Mucosa of descending colon (tissue), 3 donors: Measurements from ENCODE around the gene DYRK1A. TPM values are rescaled to one million over a fixed set of nuclear protein-coding genes. Genes with fewer than 3 reads are reported as not detected.

Source experiments
- ATAC-seq: fragments of 200-7000 bp; cut with Tn5 transposase; one replicate; pipeline ENCODE4 v1.9.1; 2020; ENCODE audit warnings: mild to moderate bottlenecking, moderate library complexity
- DNase-seq, 3 donors: peaks; one replicate each; pipeline ENCODE4 v3.0.0-alpha.2; 2020
- H3K36me3 ChIP-seq: fragments of 200-600 bp; one replicate; pipeline ENCODE4 v1.8.0; 2021; ENCODE audit warnings: low read depth, mild to moderate bottlenecking
- H3K4me1 ChIP-seq: fragments of 200-600 bp; one replicate; pipeline ENCODE4 v1.8.0; 2021; ENCODE audit warnings: low read depth, mild to moderate bottlenecking
- H3K4me3 ChIP-seq: fragments of 200-600 bp; one replicate; pipeline ENCODE4 v1.8.0; 2021; ENCODE audit warnings: mild to moderate bottlenecking
- H3K9me3 ChIP-seq: fragments of 200-600 bp; one replicate; pipeline ENCODE4 v1.8.0; 2021; ENCODE audit warnings: mild to moderate bottlenecking
- intact Hi-C, 2 donors: fragments of 100-400 bp; cut with DNase I in 1 of 2; cut with micrococcal nuclease in 1 of 2; formaldehyde crosslinking; loops; one replicate each; pipeline versions ENCODE4 v1.11.0 to v1.11.1; 2022; cut with DNase I, micrococcal nuclease
- total RNA-seq, 3 donors: library from RNA; stranded (reverse); fragmentation: NEBNext Ultra II Directional in 2 of 3; extraction: Animal tissue kit (Norgen Biotek cat#: 25700) in 2 of 3; gene quantifications; one replicate each; pipeline versions ENCODE4 v1.2.1 to v1.2.4, GENCODE V29; 2021 to 2023
- TF ChIP-seq, protein P1 (sequence below): fragments of 200-600 bp; IDR thresholded peaks from one replicate; pipeline ENCODE4 v1.8.0; 2022; ENCODE audit warnings: antibody characterized with exemption, mild to moderate bottlenecking
- donor health status: DM: no; HTN: no; CAD: no; lungs with moderate emphysema.
- donor health status: DM: no; HTN: no; CAD: no.
- donor health status: DM: no; HTN: yes; CAD: no.

The DYRK1A gene
- total RNA-seq, 3 donors from 2014 or later = 61.2 to 76.5 (median 72.7) TPM

DNA sequence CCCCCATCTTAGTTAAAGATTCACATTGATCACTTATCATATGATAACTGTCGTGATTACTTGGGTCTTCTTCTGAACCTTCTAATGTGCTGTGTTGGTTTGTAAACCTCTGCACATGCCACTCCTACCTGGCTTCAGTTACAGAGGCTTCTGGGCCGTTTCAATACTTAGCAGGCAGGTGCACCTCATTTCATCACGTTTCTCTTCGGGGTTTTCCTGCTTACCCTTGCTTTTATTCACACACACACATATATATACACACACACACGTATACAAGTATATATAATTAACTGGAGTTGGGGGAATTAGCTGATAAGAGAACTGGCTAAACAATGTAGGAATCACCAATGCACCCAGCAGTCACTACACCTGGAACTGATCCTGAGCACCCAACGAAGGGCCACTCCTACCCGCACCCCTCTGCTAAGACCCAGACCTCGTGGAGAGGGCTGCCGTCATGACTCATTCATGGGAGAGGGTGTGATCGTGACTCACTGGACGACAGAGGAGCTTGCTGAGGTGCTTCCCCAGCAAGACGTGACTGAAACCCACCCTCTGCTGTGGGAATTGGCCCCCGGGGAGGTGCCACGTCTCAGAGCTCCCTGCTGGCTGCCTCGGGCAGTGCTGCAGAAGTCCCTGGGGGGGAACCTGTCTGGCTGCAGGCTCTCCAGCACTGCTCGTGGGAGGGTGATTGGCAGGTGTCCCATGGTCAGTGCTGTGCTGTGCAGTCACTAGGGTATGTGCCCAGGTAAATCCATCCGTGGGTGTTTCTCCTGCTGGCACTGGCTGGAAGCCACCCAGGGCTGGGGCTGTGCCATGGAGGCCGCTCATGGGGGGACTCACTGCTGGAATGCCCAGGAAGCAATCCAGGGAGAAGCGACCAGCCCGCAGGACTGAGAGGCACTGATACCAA is 166.6 kb downstream of the DYRK1A start:
- Histone ChIP-seq H3K36me3 (no peaks in the 10 kb centered on the region), H3K9me3 (no peaks in the 10 kb centered on the region), H3K4me1 (no peaks in the 10 kb centered on the region), H3K4me3 (no peak overlapping the region)
- DNase-seq (no peak), ATAC-seq (peak; percentile 73)
- TF ChIP-seq, protein P1, sequence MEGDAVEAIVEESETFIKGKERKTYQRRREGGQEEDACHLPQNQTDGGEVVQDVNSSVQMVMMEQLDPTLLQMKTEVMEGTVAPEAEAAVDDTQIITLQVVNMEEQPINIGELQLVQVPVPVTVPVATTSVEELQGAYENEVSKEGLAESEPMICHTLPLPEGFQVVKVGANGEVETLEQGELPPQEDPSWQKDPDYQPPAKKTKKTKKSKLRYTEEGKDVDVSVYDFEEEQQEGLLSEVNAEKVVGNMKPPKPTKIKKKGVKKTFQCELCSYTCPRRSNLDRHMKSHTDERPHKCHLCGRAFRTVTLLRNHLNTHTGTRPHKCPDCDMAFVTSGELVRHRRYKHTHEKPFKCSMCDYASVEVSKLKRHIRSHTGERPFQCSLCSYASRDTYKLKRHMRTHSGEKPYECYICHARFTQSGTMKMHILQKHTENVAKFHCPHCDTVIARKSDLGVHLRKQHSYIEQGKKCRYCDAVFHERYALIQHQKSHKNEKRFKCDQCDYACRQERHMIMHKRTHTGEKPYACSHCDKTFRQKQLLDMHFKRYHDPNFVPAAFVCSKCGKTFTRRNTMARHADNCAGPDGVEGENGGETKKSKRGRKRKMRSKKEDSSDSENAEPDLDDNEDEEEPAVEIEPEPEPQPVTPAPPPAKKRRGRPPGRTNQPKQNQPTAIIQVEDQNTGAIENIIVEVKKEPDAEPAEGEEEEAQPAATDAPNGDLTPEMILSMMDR = no peak
- intact Hi-C loops = no loop called here

DNA sequence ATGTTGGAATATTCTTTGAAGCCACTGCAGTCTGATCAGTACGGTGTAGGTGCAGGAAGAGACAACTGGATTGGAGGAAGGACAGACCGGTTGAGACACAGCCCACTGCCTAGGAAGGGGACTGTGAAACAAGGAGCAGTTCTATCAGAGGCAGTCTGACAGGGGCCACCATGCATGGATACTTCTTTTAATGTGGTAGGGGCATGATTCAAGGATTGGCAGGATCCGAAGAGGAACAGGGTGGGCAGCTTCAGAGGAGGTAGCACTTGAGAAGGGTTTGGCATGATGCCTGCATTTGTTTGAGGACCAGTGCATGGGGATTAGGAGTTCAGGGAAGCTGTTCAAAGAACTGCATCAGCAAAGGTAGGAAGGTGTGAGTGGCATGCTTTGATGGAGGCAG is 167.9 kb downstream of the DYRK1A start:
- H3K36me3 ChIP-seq = no peaks in the 10 kb centered on the region
- ATAC-seq (no peak), DNase-seq (no peak)
- H3K9me3 ChIP-seq = no peaks in the 10 kb centered on the region
- no peaks in the 10 kb centered on the region for H3K4me1 ChIP-seq
- H3K4me3 ChIP-seq = no peak overlapping the region
- intact Hi-C loops = no loop called here
- TF ChIP-seq, protein P1 = no peak

DNA sequence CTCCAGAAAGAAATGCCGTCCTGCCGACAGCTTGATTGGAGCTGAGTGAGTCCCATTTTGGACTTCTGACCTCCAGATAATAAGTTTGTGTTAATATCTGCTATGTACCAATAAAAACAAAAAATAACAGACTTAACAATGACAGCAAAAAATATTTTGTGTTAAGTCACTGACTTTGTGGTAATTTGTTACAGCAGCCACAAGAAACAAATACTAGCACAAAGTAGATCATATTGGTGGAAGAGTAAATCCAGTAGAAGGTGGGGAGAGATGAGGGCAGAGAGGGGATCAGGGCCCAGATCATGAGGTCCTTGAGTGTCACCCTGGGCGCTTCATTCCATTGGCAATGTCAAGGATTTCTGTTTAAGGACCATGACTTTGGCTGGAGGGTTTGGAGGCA is 168.6 kb downstream of the DYRK1A start:
- intact Hi-C loops = no loop called here
- TF ChIP-seq, protein P1 = no peak
- ATAC-seq (no peak), DNase-seq (no peak)
- Histone ChIP-seq H3K4me1 (no peaks in the 10 kb centered on the region), H3K9me3 (no peaks in the 10 kb centered on the region), H3K4me3 (no peak overlapping the region), H3K36me3 (no peaks in the 10 kb centered on the region)

DNA sequence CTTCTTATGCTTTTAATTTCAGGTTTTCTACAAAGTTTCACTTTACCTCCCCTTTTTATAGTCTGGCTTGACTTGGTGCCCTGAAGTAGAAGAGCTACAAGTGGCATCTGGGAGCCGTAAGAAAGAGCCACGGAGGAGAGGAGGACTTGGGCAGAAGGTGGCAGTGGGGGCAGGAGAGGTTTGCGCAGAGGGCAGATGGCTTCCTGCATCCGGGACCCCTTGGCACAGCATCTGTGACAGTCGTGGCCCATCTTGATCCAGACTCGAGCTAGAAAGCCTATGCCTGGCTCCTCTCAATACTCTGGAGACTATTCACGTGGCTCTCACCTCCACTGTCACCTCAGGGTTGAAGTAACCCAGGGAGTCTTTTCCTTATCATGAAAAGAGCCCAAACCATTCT is 169.1 kb downstream of the DYRK1A start:
- intact Hi-C loops = no loop called here
- TF ChIP-seq, protein P1 = no peak
- DNase-seq (no peak), ATAC-seq (no peak)
- Histone ChIP-seq H3K4me1 (no peaks in the 10 kb centered on the region), H3K4me3 (no peak overlapping the region), H3K36me3 (no peaks in the 10 kb centered on the region), H3K9me3 (no peaks in the 10 kb centered on the region)

DNA sequence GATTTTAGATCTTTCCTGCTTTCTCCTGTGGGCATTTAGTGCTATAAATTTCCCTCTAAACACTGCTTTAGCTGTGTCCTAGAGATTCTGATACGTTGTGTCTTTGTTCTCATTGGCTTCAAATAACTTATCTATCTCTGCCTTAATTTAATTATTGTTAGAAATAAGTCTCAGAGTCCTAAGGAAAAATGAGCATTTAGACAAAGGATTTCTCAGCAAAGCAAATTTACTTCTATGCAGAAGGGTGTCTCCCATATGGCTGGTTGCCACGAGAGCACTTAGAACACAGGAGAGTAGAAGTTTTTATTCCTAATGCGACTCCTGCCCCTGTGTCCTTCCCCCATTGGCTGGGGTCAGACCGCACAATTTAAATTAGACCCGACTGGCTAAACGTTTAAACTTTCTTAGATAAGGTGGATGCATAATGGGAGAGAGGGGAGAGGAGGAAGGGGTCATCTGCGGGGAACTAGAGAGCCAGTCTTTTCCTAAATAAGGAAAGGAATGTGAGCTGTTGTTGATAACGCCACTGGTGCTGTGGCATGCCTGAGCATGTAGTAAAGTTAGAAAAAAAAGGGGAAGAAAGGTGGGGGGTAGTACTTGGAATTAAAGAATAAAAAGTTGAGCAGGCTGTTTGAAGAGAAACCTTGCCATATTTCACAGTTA is 170.2 kb downstream of the DYRK1A start:
- Histone ChIP-seq H3K4me1 (no peaks in the 10 kb centered on the region), H3K9me3 (no peaks in the 10 kb centered on the region), H3K36me3 (no peaks in the 10 kb centered on the region), H3K4me3 (no peak overlapping the region)
- intact Hi-C loops = no loop called here
- ATAC-seq (no peak), DNase-seq (no peak)
- TF ChIP-seq, protein P1 = no peak
